Activated CD4-positive, alpha-beta memory T cell treated with anti-CD3 and anti-CD28 coated beads for 36 hours (primary cell): ENCODE data around the gene DMRT1. TPM values are rescaled to one million over a fixed set of nuclear protein-coding genes. Genes with fewer than 3 reads are reported as not detected.
"Not testable (repeated sequence)": the region's sequence is repeated elsewhere in the genome, so short reads cannot be mapped to it uniquely, and the experiment has no call there.

Experiments
- CTCF ChIA-PET: fragments of 350-600 bp; sonication (Branson Sonifier 250); formaldehyde crosslinking; loops from one replicate; lab custom pipeline; 2021; ENCODE audit warnings: antibody characterized with exemption, inconsistent platforms; lab: Charles Lee
- POLR2A ChIA-PET: fragments of 350-600 bp; sonication (Branson Sonifier 250); formaldehyde crosslinking; loops from one replicate; lab custom pipeline; 2021; ENCODE audit warnings: antibody characterized with exemption; lab: Charles Lee
- DNase-seq: peaks from one replicate; pipeline ENCODE4 v3.0.0-alpha.2; 2020
- H3K27ac Mint-ChIP-seq: one replicate; pipeline ENCODE4 v1.8.0; 2021; ENCODE audit warnings: mixed read lengths
- H3K27me3 Mint-ChIP-seq: one replicate; pipeline ENCODE4 v1.8.0; 2021; ENCODE audit warnings: mixed read lengths
- H3K36me3 Mint-ChIP-seq: one replicate; pipeline ENCODE4 v1.8.0; 2021; ENCODE audit warnings: mixed read lengths
- H3K4me1 Mint-ChIP-seq: one replicate; pipeline ENCODE4 v1.8.0; 2021; ENCODE audit warnings: low read depth, mixed read lengths
- H3K4me3 Mint-ChIP-seq: one replicate; pipeline ENCODE4 v1.8.0; 2021; ENCODE audit warnings: mild to moderate bottlenecking, mixed read lengths
- H3K9me3 Mint-ChIP-seq: one replicate; pipeline ENCODE4 v1.8.0; 2021; ENCODE audit warnings: mixed read lengths
- intact Hi-C: fragments of 100-400 bp; cut with micrococcal nuclease; formaldehyde crosslinking; loops from one replicate; pipeline ENCODE4 v1.15.1; 2023
- total RNA-seq, 2 experiments: library from RNA; stranded (reverse); gene quantifications; one replicate each; pipeline ENCODE4 v1.2.3, GENCODE V29; 2021

Gene DMRT1
- total RNA-seq, 2 experiments from 2014 or later = not detected

DNA sequence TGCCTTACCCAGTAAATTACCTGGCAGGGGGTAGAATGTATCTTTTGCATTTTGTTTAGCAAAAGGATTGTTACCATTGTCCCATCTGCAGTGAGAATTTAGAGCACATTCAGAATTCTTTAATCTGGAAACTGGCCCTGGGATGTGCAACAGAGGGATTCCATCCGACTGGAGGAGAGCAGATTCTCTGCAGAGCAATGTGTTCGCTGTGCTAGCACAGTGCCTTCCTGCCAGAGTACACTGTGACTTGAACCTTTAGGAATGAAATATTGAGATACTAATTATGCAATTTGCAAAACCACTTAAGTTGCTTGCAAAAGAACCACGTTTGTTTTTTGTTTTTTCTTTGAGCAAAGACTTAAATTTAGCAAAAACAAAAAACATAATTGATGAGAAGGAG lies 22.5 kb upstream of the DMRT1 start:
- no peak overlapping the region for H3K4me3 Mint-ChIP-seq
- no peak for DNase-seq
- intact Hi-C loops = loop anchor here (1.0 kb wide), 1 partner anchor 18 kb away; no protein-coding TSS in a partner anchor
- POLR2A ChIA-PET = no interaction called here
- no peaks in the 10 kb centered on the region for H3K4me1 Mint-ChIP-seq
- H3K27ac Mint-ChIP-seq = no peak overlapping the region
- H3K36me3 Mint-ChIP-seq = no peaks in the 10 kb centered on the region
- H3K9me3 Mint-ChIP-seq = no peaks in the 10 kb centered on the region
- H3K27me3 Mint-ChIP-seq = peaks cover 3% of the 10 kb centered on the region
- CTCF ChIA-PET = no interaction called here

DNA sequence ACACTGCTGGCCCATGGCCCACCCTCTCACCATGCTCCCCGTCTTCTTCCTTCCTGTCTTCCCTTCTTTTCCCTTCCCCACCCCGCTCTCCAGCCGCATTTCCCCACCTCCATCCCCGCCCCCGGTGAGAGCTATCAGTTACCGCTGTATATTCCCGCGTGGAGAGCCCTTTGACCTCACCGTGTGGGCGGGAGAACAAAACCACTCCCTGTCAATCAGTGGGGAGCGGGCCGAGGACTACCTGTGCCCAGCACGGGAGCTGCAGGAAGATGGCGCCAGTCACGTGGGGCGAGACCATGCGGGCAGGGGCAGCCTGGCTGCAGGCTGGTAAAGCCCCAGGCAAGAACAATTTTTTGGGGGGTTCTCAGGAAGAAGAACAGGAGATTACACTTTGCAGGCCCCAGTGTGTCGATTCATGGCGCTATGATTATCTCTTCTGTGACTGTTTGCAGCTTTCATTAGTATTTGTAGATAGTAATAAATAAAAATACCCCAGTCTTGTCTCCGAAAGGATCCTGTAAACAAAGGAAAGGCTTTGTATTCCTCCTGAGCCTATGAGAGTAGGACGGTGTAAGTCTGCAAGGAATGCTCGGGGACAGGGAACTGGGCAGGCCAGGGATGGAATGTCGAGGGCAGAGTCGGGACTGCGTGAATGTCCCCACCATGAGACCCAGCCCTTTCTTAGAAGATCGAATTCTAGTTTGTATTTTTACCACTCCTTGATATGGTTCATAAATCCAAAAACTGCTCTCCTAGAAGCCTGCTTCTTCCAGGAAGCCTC lies 14.8 kb upstream of the DMRT1 start:
- no peak overlapping the region for H3K27ac Mint-ChIP-seq
- intact Hi-C loops = no loop called here
- H3K27me3 Mint-ChIP-seq = no peaks in the 10 kb centered on the region
- POLR2A ChIA-PET = no interaction called here
- no peaks in the 10 kb centered on the region for H3K36me3 Mint-ChIP-seq
- no peaks in the 10 kb centered on the region for H3K4me1 Mint-ChIP-seq
- CTCF ChIA-PET = no interaction called here
- no peak overlapping the region for H3K4me3 Mint-ChIP-seq
- no peaks in the 10 kb centered on the region for H3K9me3 Mint-ChIP-seq
- no peak for DNase-seq

DNA sequence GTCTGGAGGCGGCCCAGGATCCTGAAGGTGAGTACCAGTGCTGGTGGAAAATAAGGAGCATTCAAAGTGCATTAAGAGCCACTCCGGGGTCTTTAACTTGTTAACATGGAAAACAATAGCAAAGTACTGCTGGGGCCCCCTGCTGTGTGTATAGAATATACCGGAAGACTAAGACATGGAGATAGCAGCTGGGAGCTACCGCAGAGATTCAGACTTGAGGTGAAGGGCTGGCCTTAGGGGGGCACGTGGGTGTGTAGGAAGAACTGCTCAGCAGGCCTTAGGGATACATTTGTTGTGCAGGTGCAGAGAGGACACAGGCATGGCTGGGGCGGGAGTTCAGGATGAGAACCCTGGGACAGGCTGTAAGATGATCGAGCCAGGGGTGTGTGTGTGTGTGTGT lies 1.2 kb upstream of the DMRT1 start:
- CTCF ChIA-PET = no interaction called here
- POLR2A ChIA-PET = no interaction called here
- Mint-ChIP-seq H3K27ac (no peak overlapping the region), H3K27me3 (peaks cover 38% of the 10 kb centered on the region), H3K36me3 (no peaks in the 10 kb centered on the region), H3K9me3 (no peaks in the 10 kb centered on the region), H3K4me1 (peaks cover 17% of the 10 kb centered on the region), H3K4me3 (no peak overlapping the region)
- DNase-seq = no peak
- intact Hi-C loops = loop anchor here (5.0 kb wide), 2 partner anchors 127 to 207 kb away; no protein-coding TSS in a partner anchor

DNA sequence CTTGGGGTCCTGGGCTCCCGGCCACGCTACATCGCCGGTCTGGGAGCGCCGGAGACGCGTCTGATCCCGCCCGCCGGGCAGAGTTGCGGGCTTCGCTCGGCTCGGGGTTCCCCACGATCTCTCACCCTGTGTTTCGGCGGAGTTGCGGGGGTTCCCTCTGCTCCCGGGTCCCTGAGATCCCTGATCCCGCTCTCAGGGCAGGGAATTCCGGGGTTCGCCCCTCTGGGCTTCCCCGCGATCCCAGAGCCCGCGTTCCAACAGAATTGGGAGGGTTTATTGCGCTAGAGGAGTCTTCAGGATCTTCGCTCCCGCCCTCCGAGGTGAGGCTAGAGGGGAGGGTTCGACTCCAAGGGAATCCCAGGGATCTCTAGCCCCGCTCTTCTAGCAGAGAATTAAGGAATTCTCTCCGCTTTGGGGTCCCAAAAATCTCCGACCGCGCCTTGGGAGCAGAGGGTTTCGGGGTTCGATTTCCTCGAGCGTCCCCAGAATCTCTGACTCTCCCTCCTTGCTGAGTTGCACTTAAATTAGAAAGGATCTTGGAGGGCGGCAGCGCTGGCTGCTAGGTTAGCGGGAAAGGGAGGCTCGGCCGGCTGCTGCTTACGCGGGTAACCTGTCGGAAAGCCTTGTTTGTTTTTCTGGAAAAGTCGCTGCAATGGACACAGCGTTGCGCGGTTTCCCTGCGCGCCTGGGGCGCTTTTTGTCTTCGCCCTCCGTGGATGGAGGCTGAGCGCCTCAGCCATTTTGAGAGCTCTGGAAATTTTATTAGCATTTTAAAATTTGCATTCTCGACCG lies 1.3 kb downstream of the DMRT1 start:
- ChIA-PET CTCF (no interaction called here), POLR2A (no interaction called here)
- Mint-ChIP-seq H3K9me3 (no peaks in the 10 kb centered on the region), H3K4me1 (peaks cover 20% of the 10 kb centered on the region), H3K27me3 (peaks cover 53% of the 10 kb centered on the region), H3K4me3 (no peak overlapping the region), H3K27ac (no peak overlapping the region), H3K36me3 (no peaks in the 10 kb centered on the region)
- intact Hi-C loops = loop anchor here (5.0 kb wide), 2 partner anchors 124 to 204 kb away; no protein-coding TSS in a partner anchor
- DNase-seq = no peak

DNA sequence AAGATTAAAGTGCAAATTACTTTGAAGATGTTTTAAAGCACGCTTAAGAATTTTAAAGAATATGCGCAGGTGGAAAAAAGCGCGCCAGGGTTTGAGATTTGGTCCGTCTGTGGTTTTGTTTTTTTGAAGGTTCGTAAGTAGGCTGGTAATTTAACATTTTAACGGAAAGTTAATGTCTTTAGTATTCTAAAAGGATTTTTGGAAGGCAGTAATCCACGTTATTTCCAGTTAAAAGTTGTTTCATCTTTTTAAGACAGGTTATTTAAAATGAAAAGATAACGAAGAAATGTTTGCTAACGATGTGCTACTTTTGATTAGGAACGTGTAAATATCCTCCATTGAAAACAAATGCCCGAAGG lies 1.9 kb downstream of the DMRT1 start:
- ChIA-PET POLR2A (no interaction called here), CTCF (no interaction called here)
- no peak overlapping the region for H3K4me3 Mint-ChIP-seq
- no peak overlapping the region for H3K27ac Mint-ChIP-seq
- intact Hi-C loops = loop anchor here (5.0 kb wide), 2 partner anchors 124 to 204 kb away; no protein-coding TSS in a partner anchor
- no peak for DNase-seq
- H3K27me3 Mint-ChIP-seq = peaks cover 54% of the 10 kb centered on the region
- no peaks in the 10 kb centered on the region for H3K9me3 Mint-ChIP-seq
- no peaks in the 10 kb centered on the region for H3K36me3 Mint-ChIP-seq
- H3K4me1 Mint-ChIP-seq = peaks cover 20% of the 10 kb centered on the region

GRCh38 chr9:846852-847251 lies 5.4 kb downstream of the DMRT1 start:
- no peaks in the 10 kb centered on the region for H3K36me3 Mint-ChIP-seq
- CTCF ChIA-PET = no interaction called here
- no peak overlapping the region for H3K4me3 Mint-ChIP-seq
- POLR2A ChIA-PET = no interaction called here
- no peak overlapping the region for H3K27ac Mint-ChIP-seq
- peaks cover 41% of the 10 kb centered on the region for H3K27me3 Mint-ChIP-seq
- DNase-seq = no peak
- H3K9me3 Mint-ChIP-seq = no peaks in the 10 kb centered on the region
- H3K4me1 Mint-ChIP-seq = peaks cover 12% of the 10 kb centered on the region
- intact Hi-C loops = loop anchor here (5.0 kb wide), 1 partner anchor 45 kb away; no protein-coding TSS in a partner anchor

GRCh38 chr9:847505-847904 lies 6.0 kb downstream of the DMRT1 start:
- no peaks in the 10 kb centered on the region for H3K9me3 Mint-ChIP-seq
- H3K4me3 Mint-ChIP-seq = no peak overlapping the region
- DNase-seq = no peak
- intact Hi-C loops = loop anchor here (5.0 kb wide), 1 partner anchor 45 kb away; no protein-coding TSS in a partner anchor
- H3K4me1 Mint-ChIP-seq = peaks cover 12% of the 10 kb centered on the region
- no peaks in the 10 kb centered on the region for H3K36me3 Mint-ChIP-seq
- ChIA-PET POLR2A (no interaction called here), CTCF (interaction anchor here (1.0 kb wide), 1 partner anchor 162 kb away, joined by 3 read pairs; no protein-coding TSS in a partner anchor)
- H3K27me3 Mint-ChIP-seq = peaks cover 41% of the 10 kb centered on the region
- no peak overlapping the region for H3K27ac Mint-ChIP-seq

DNA sequence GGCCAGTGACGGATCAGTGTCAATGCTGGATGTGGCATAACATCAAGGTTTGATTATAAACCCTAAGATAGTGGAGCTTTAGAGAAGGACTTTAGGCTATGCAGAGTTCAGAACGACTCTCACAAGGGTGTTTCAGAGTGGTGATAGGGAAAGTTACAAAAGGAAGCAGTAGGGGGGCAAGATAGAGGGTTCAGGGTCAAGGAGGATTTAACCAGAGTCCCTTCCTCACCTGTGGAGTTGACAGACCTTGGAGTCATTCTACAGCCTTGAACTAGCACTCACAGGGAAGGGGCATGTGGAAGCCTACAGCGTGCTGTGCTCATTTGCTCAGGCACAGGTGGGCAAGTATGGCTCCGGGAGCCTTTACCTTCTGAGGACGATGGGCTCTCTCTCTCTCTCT lies 7.9 kb downstream of the DMRT1 start:
- POLR2A ChIA-PET = no interaction called here
- DNase-seq = no peak
- H3K4me3 Mint-ChIP-seq = no peak overlapping the region
- no peak overlapping the region for H3K27ac Mint-ChIP-seq
- H3K27me3 Mint-ChIP-seq = peaks cover 31% of the 10 kb centered on the region
- H3K9me3 Mint-ChIP-seq = no peaks in the 10 kb centered on the region
- no peaks in the 10 kb centered on the region for H3K36me3 Mint-ChIP-seq
- CTCF ChIA-PET = interaction anchor here (1.4 kb wide), 1 partner anchor 160 kb away, joined by 4 read pairs; no protein-coding TSS in a partner anchor
- intact Hi-C loops = loop anchor here (5.0 kb wide), 1 partner anchor 43 kb away; no protein-coding TSS in a partner anchor
- peaks cover 3% of the 10 kb centered on the region for H3K4me1 Mint-ChIP-seq

DNA sequence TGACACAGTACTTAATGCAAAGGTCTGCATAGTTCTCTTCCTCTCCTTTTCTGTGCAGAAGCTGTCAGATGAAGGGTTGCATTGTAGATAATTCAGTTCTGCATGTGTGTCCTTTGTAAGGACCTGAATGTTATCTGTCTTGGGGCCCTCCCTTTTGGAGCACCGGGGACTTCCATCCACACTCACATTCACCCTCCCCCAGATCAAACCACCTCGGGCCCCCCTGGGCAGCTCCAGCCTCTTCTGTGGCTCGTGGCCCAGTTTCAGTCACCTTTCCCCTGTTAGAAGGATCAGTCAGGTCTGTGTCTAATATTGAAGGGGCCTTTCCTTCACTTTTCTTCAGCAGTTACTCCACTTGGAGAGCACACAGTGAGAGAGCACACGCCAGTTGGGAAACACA lies 11.0 kb downstream of the DMRT1 start:
- Mint-ChIP-seq H3K4me1 (no peaks in the 10 kb centered on the region), H3K27me3 (peaks cover 20% of the 10 kb centered on the region), H3K36me3 (no peaks in the 10 kb centered on the region), H3K9me3 (no peaks in the 10 kb centered on the region), H3K27ac (no peak overlapping the region), H3K4me3 (no peak overlapping the region)
- CTCF ChIA-PET = no interaction called here
- no peak for DNase-seq
- intact Hi-C loops = no loop called here
- POLR2A ChIA-PET = no interaction called here

GRCh38 chr9:859251-859650 lies 17.8 kb downstream of the DMRT1 start:
- CTCF ChIA-PET = no interaction called here
- intact Hi-C loops = no loop called here
- no peaks in the 10 kb centered on the region for H3K36me3 Mint-ChIP-seq

GRCh38 chr9:860706-861105 lies 19.2 kb downstream of the DMRT1 start:
- no peak for DNase-seq
- ChIA-PET CTCF (no interaction called here), POLR2A (no interaction called here)
- peaks cover 4% of the 10 kb centered on the region for H3K9me3 Mint-ChIP-seq
- no peak overlapping the region for H3K4me3 Mint-ChIP-seq
- no peaks in the 10 kb centered on the region for H3K4me1 Mint-ChIP-seq
- no peak overlapping the region for H3K27ac Mint-ChIP-seq
- H3K36me3 Mint-ChIP-seq = no peaks in the 10 kb centered on the region
- H3K27me3 Mint-ChIP-seq = peaks cover 18% of the 10 kb centered on the region
- intact Hi-C loops = no loop called here

More at GRCh38 chr9:859251-859650, 17.8 kb downstream of the DMRT1 start:
- POLR2A ChIA-PET = no interaction called here
- DNase-seq = no peak
- Mint-ChIP-seq H3K4me3 (no peak overlapping the region), H3K27ac (no peak overlapping the region), H3K9me3 (peaks cover 4% of the 10 kb centered on the region), H3K4me1 (no peaks in the 10 kb centered on the region), H3K27me3 (peaks cover 20% of the 10 kb centered on the region)

DNA sequence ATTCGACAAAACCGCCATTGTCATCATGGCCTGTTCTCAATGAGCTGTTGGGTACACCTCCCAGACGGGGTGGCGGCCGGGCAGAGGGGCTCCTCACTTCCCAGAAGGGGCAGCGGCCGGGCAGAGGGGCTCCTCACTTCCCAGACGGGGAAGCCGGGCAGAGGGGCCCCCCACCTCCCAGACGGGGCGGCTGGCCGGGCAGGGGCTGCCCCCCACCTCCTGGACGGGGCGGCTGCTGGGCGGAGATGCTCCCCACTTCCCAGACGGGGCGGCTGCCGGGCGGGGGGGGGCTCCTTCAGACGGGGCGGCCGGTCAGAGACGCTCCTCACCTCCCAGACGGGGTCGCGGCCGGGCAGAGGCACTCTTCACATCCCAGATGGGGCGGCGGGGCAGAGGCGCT lies 20.0 kb downstream of the DMRT1 start:
- H3K4me1 Mint-ChIP-seq, H3K9me3 Mint-ChIP-seq, H3K36me3 Mint-ChIP-seq, DNase-seq, H3K4me3 Mint-ChIP-seq, CTCF ChIA-PET, POLR2A ChIA-PET, intact Hi-C loops, H3K27ac Mint-ChIP-seq: not testable (repeated sequence)
- H3K27me3 Mint-ChIP-seq = peaks cover 17% of the 10 kb centered on the region
